HepG2 (cell line): ENCODE results near the gene CACNG4. TPM values are rescaled to one million over a fixed set of nuclear protein-coding genes. Genes with fewer than 3 reads are reported as not detected.
A peak's percentile ranks its signal among the peaks of the same experiment; 100 is the strongest.

Experiments used
- ATAC-seq: fragments of 200-7000 bp; cut with Tn5 transposase; 3 replicates; pipeline ENCODE4 v1.9.1; 2020; ENCODE audit warnings: mild to moderate bottlenecking, moderate library complexity
- BruUV-seq: library from RNA; stranded (reverse); fragments of 400-500 nt; replicated peaks from 2 replicates; lab custom pipeline; 2021; lab: Mats Ljungman, UMichigan
- CTCF ChIA-PET: fragments of 300-600 bp; formaldehyde crosslinking; extraction: SDS; loops from one replicate; lab custom pipeline; 2021; ENCODE audit warnings: low total read pairs, inconsistent platforms, low intra/inter-chr PET ratio; lab: Yijun Ruan, JAX
- POLR2A ChIA-PET: fragments of 350-600 bp; sonication (Branson Sonifier 250); formaldehyde crosslinking; loops from one replicate; lab custom pipeline; 2020; ENCODE audit warnings: antibody characterized with exemption, inconsistent platforms; lab: Yijun Ruan, JAX
- DNase-seq: peaks from one replicate; pipeline ENCODE4 v3.0.0-alpha.2; 2015; ENCODE audit warnings: low spot score
- FAIRE-seq: peaks from 3 replicates; lab custom pipeline; 2011; peaks lifted over from hg19 to GRCh38; lab: Jason Lieb, UNC
- H2AFZ ChIP-seq: one replicate; pipeline ENCODE4 v1.6.1; 2011; ENCODE audit warnings: low read length, inconsistent platforms
- H3K27ac ChIP-seq: fragments of 300-600 bp; 3 replicates; pipeline ENCODE4 v1.8.0; 2011; ENCODE audit warnings: mixed run types, mild to moderate bottlenecking, mixed read lengths, low read length, inconsistent platforms; ENCODE audit not compliant: insufficient read depth; ENCODE audit errors: extremely low read length
- H3K27me3 ChIP-seq, 2 experiments: fragments of 200-600 bp in 1 of 2; 2 replicates in 1 of 2; 3 replicates in 1 of 2; pipeline versions ENCODE4 v1.6.0 to v1.8.0; 2011; ENCODE audit warnings: low read length in 2 of 2, mild to moderate bottlenecking in 2 of 2, moderate library complexity in 2 of 2, inconsistent platforms in 1 of 2; ENCODE audit not compliant: insufficient read depth in 2 of 2, control insufficient read depth in 1 of 2
- H3K36me3 ChIP-seq, 2 experiments: fragments of 200-600 bp in 1 of 2; replicated peaks in 1 of 2; 2 replicates in 1 of 2; 3 replicates in 1 of 2; pipeline versions ENCODE4 v1.5.1 to v1.8.0; 2011; ENCODE audit warnings: low read length in 2 of 2, inconsistent platforms in 1 of 2; ENCODE audit not compliant: insufficient read depth in 2 of 2, control insufficient read depth in 1 of 2
- H3K4me1 ChIP-seq: 2 replicates; pipeline ENCODE4 v1.5.1; 2012; ENCODE audit warnings: low read length, inconsistent platforms; ENCODE audit not compliant: insufficient read depth
- H3K4me2 ChIP-seq: 2 replicates; pipeline ENCODE4 v1.6.0; 2011; ENCODE audit warnings: low read depth, low read length, inconsistent platforms
- H3K4me3 ChIP-seq, 3 experiments: fragments of 200-600 bp in 1 of 3; sonication (generic), shearing (Covaris generic) in 1 of 3; replicated peaks in 1 of 3; 2 replicates each; pipeline ENCODE4 v1.5.1; 2011 to 2016; ENCODE audit warnings: low read length in 3 of 3, inconsistent platforms in 2 of 3, low read depth in 2 of 3, mild to moderate bottlenecking in 2 of 3, control low read depth in 1 of 3, mixed read lengths in 1 of 3; ENCODE audit not compliant: insufficient read depth in 1 of 3
- H3K79me2 ChIP-seq: one replicate; pipeline ENCODE4 v1.6.1; 2011; ENCODE audit warnings: low read length, inconsistent platforms; ENCODE audit not compliant: insufficient read depth
- H3K9ac ChIP-seq: 2 replicates; pipeline ENCODE4 v1.6.0; 2011; ENCODE audit warnings: mild to moderate bottlenecking, low read depth, low read length, inconsistent platforms; ENCODE audit not compliant: insufficient read depth
- H3K9me3 ChIP-seq: 2 replicates; pipeline ENCODE4 v1.5.1; 2012; ENCODE audit warnings: mild to moderate bottlenecking, low read length
- H4K20me1 ChIP-seq: 2 replicates; pipeline ENCODE4 v1.6.0; 2011; ENCODE audit warnings: inconsistent platforms, mild to moderate bottlenecking, low read length, moderate library complexity; ENCODE audit not compliant: insufficient read depth
- DDIT3 ChIP-seq: sonication (generic); formaldehyde crosslinking; IDR thresholded peaks from 2 replicates; pipeline ENCODE4 v1.4.0; 2020; ENCODE audit warnings: mild to moderate bottlenecking, missing genetic modification reagents
- FOXA1 ChIP-seq, 2 experiments: fragments of 450-650 bp in 1 of 2; sonication (generic) in 1 of 2; formaldehyde crosslinking in 1 of 2; IDR thresholded peaks; 2 replicates each; pipeline versions ENCODE4 v1.4.0 to v1.6.1; 2016 to 2020; ENCODE audit warnings: missing genetic modification reagents in 1 of 2
- FOXA3 ChIP-seq: IDR thresholded peaks from 2 replicates; pipeline ENCODE4 v1.6.1; 2016; ENCODE audit warnings: missing genetic modification reagents, missing compliant biosample characterization
- GABPA ChIP-seq, 2 experiments: IDR thresholded peaks; 2 replicates each; pipeline ENCODE4 v1.6.1; 2011 to 2016; ENCODE audit warnings: low read depth in 2 of 2, low read length in 1 of 2, missing biosample characterization in 1 of 2, missing genetic modification characterization in 1 of 2
- HMG20A ChIP-seq: IDR thresholded peaks from 2 replicates; pipeline ENCODE4 v1.6.1; 2016; ENCODE audit warnings: borderline replicate concordance
- TGIF2 ChIP-seq: IDR thresholded peaks from 2 replicates; pipeline ENCODE4 v1.6.1; 2016; ENCODE audit warnings: control low read depth, missing compliant biosample characterization
- ZMYM3 ChIP-seq: sonication (generic); formaldehyde crosslinking; IDR thresholded peaks from 2 replicates; pipeline ENCODE4 v1.5.1; 2020; ENCODE audit warnings: mild to moderate bottlenecking, missing genetic modification reagents
- WGBS: methylation state at CpG from one replicate; pipeline ENCODE4 v1.1.6; 2017; ENCODE audit warnings: low lambda C conversion rate; 5-methylcytosine and 5-hydroxymethylcytosine counted together
- in situ Hi-C: cut with HindIII; loops from 2 replicates; pipeline ENCODE4 v1.10.0; 2017; ENCODE audit warnings: low pct_unique_long_range_greater_than_20kb; ENCODE audit not compliant: extremely low pct_ligation_motif_present
- intact Hi-C: fragments of 100-400 bp; cut with micrococcal nuclease; formaldehyde crosslinking; loops from one replicate; pipeline ENCODE4 v1.10.0; 2022; ENCODE audit not compliant: unreplicated experiment
- polyA plus RNA-seq, 8 experiments: library from polyadenylated mRNA; depleted of rRNA in 3 of 8; stranded (reverse) in 7 of 8; unstranded in 1 of 8; fragments of >200 nt; fragmentation: Illumina TruSeq in 4 of 8; extraction: Trizol in 4 of 8; gene quantifications; 2 replicates each; pipeline versions ENCODE4 v1.2.1 to v1.2.3, GENCODE V29; 2011 to 2016; ENCODE audit warnings: low read depth in 4 of 8, missing spikeins in 1 of 8, mixed read lengths in 1 of 8; ENCODE audit not compliant: insufficient read depth in 1 of 8
- total RNA-seq, 5 experiments: library from RNA; depleted of rRNA; stranded (reverse); fragments of >200 nt; fragmentation: Illumina TruSeq; extraction: Trizol; gene quantifications; 2 replicates each; pipeline ENCODE4 v1.2.3, GENCODE V29; 2016; ENCODE audit warnings: low read depth in 1 of 5
- TF ChIP-seq, protein P1 (sequence below): sonication (generic); formaldehyde crosslinking; IDR thresholded peaks from 2 replicates; pipeline ENCODE4 v1.4.0; 2020; ENCODE audit warnings: missing genetic modification reagents, borderline replicate concordance
- TF ChIP-seq, protein P2 (sequence below): sonication (generic); formaldehyde crosslinking; IDR thresholded peaks from 2 replicates; pipeline ENCODE4 v1.4.0; 2020; ENCODE audit warnings: mild to moderate bottlenecking, missing genetic modification reagents, borderline replicate concordance

The CACNG4 gene
- total and polyA plus RNA-seq, 2 of the 13 experiments (the other 11 are each of a cell fraction or from before 2014, with no cell fraction given): 0.09 TPM

DNA sequence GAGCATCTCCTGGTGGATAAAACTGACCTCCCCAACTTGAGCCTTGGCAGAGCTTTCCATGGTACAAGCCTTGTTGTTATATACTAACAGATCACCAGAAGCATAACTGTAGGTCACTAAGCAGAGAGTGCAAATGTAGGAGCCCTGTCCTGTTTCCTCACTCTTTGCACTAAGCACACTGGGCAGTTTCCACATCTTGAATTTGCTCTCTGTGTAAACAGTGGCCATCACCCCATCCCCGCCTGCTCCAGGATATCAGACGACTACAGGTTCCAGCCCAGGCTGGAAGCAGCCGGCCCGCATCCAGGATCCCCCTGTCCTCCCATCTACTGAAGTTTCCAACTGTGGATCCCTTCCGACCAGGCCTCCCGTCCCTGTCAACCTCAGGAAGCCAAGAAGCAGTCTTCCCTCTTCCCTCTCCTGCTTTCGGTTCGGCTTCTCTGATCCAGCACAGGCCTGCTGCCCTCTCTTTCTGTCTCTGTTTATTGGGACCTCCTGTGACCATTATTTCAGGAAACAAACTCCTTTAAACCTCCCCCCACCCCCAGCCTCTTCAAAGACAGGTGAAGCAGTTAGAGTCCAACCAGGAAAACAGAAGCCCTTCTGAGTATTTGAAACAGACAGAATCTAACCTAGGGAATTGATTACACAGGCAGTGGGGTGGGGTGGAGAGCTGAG lies 22.6 kb upstream of the CACNG4 start:
- peak; percentile 70 for FAIRE-seq
- POLR2A ChIA-PET: interaction anchor here (1.5 kb wide), 1 partner anchor 10 kb away, joined by 5 read pairs; no protein-coding TSS in a partner anchor
- Histone ChIP-seq H3K9ac (peak overlapping the region; percentile 14; the same call in 1 of the 2 replicates), H3K4me3 (peak overlapping the region in 2 of 3 experiments; percentile 19 to 41; a peak in 2 of 6 replicates), H3K27me3 (peaks cover 11 to 79% of the 10 kb centered on the region in 2 experiments; a peak in 4 of 5 replicates), H3K36me3 (no peaks in the 10 kb centered on the region), H3K9me3 (no peaks in the 10 kb centered on the region), H3K4me2 (peak overlapping the region; percentile 71), H2AFZ (peak overlapping the region; percentile 2), H3K27ac (no peak overlapping the region), H3K4me1 (peaks cover 26% of the 10 kb centered on the region), H4K20me1 (no peaks in the 10 kb centered on the region; the same call in 1 of the 2 replicates), H3K79me2 (no peaks in the 10 kb centered on the region)
- TF ChIP-seq FOXA1 (IDR thresholded peaks at IDR 0.05): no peak
- peak; percentile 63 for TF ChIP-seq FOXA1 (CRISPR knock-in tag; IDR thresholded peaks at IDR 0.05)
- TF ChIP-seq FOXA3 (CRISPR knock-in tag): 0 out of 2 replicates have a peak, but pooled peaks have one; percentile 6
- TF ChIP-seq GABPA (IDR thresholded peaks at IDR 0.05; ENCODE audit: low read depth, low read length): no peak
- no peak for TF ChIP-seq GABPA (CRISPR knock-in tag; IDR thresholded peaks at IDR 0.05; ENCODE audit: low read depth)
- CTCF ChIA-PET: no interaction called here
- no peak for DNase-seq
- WGBS: 2% methylated on average over 8 of the region's 8 CpGs
- in situ Hi-C loops (no loop called here), intact Hi-C loops (no loop called here)
- peak; percentile 63 for ATAC-seq
- no TSS peak for BruUV-seq

- in situ Hi-C loops: no loop called here
- peak overlapping the region; percentile 2 for H2AFZ ChIP-seq
- no peaks in the 10 kb centered on the region for H3K9me3 ChIP-seq
- ATAC-seq: peak; percentile 76
- 43% methylated on average over 8 of the region's 8 CpGs for WGBS
- no peak for DNase-seq
- H3K9ac ChIP-seq: no peak overlapping the region
- H3K27ac ChIP-seq: no peak overlapping the region
- no peaks in the 10 kb centered on the region for H3K79me2 ChIP-seq
- ChIA-PET POLR2A (interaction anchor here (1.5 kb wide), 1 partner anchor 9 kb away, joined by 5 read pairs; no protein-coding TSS in a partner anchor), CTCF (no interaction called here)
- intact Hi-C loops: no loop called here
- H3K4me1 ChIP-seq: peaks cover 26% of the 10 kb centered on the region
- FAIRE-seq: peak; percentile 63
- peaks cover 8 to 78% of the 10 kb centered on the region in 2 experiments for H3K27me3 ChIP-seq
- no peaks in the 10 kb centered on the region for H4K20me1 ChIP-seq
- H3K4me2 ChIP-seq: peak overlapping the region; percentile 71
- no TSS peak for BruUV-seq
- no peaks in the 10 kb centered on the region for H3K36me3 ChIP-seq
- peak overlapping the region in 2 of 3 experiments; percentile 19 to 24; a peak in 2 of 6 replicates for H3K4me3 ChIP-seq
- TF ChIP-seq TGIF2 (CRISPR knock-in tag) (peak; percentile 36; the same call in 1 of the 2 replicates), ZMYM3 (CRISPR knock-in tag) (peak; percentile 28; the same call in 1 of the 2 replicates), HMG20A (CRISPR knock-in tag) (no peak), DDIT3 (CRISPR knock-in tag) (no peak)
- TF ChIP-seq, protein P1, sequence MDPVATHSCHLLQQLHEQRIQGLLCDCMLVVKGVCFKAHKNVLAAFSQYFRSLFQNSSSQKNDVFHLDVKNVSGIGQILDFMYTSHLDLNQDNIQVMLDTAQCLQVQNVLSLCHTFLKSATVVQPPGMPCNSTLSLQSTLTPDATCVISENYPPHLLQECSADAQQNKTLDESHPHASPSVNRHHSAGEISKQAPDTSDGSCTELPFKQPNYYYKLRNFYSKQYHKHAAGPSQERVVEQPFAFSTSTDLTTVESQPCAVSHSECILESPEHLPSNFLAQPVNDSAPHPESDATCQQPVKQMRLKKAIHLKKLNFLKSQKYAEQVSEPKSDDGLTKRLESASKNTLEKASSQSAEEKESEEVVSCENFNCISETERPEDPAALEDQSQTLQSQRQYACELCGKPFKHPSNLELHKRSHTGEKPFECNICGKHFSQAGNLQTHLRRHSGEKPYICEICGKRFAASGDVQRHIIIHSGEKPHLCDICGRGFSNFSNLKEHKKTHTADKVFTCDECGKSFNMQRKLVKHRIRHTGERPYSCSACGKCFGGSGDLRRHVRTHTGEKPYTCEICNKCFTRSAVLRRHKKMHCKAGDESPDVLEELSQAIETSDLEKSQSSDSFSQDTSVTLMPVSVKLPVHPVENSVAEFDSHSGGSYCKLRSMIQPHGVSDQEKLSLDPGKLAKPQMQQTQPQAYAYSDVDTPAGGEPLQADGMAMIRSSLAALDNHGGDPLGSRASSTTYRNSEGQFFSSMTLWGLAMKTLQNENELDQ (CRISPR knock-in tag): no peak
- TF ChIP-seq, protein P2, sequence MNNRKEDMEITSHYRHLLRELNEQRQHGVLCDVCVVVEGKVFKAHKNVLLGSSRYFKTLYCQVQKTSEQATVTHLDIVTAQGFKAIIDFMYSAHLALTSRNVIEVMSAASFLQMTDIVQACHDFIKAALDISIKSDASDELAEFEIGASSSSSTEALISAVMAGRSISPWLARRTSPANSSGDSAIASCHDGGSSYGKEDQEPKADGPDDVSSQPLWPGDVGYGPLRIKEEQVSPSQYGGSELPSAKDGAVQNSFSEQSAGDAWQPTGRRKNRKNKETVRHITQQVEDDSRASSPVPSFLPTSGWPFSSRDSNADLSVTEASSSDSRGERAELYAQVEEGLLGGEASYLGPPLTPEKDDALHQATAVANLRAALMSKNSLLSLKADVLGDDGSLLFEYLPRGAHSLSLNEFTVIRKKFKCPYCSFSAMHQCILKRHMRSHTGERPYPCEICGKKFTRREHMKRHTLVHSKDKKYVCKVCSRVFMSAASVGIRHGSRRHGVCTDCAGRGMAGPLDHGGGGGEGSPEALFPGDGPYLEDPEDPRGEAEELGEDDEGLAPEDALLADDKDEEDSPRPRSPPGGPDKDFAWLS (CRISPR knock-in tag): no peak
These were observed 21.8 kb upstream of the CACNG4 start for GRCh38 chr17:66942451-66943264.
